Liver (tissue), 9 donors: Measurements from ENCODE around the gene EP400. TPM values are rescaled to one million over a fixed set of nuclear protein-coding genes. Genes with fewer than 3 reads are reported as not detected.
"Not testable (repeated sequence)": the region's sequence is repeated elsewhere in the genome, so short reads cannot be mapped to it uniquely, and the experiment has no call there.

Experiments used
- DNase-seq: peaks from one replicate; pipeline ENCODE4 v3.0.0-alpha.2; 2017; ENCODE audit warnings: low spot score
- H3K27ac ChIP-seq, 2 donors: one replicate each; pipeline ENCODE4 v1.7.0; 2013; ENCODE audit warnings: inconsistent platforms in 2 of 2, low read length in 2 of 2, control low read depth in 1 of 2, low read depth in 1 of 2, mild to moderate bottlenecking in 1 of 2
- H3K27me3 ChIP-seq, 4 donors: one replicate each; pipeline versions ENCODE4 v1.6.1 to v1.7.0; 2013; ENCODE audit warnings: low read length in 3 of 4, inconsistent platforms in 1 of 4, mild to moderate bottlenecking in 1 of 4, moderate library complexity in 1 of 4; ENCODE audit not compliant: control insufficient read depth in 4 of 4, insufficient read depth in 4 of 4
- H3K36me3 ChIP-seq, 4 donors: one replicate each; pipeline versions ENCODE4 v1.6.1 to v1.7.0; 2013; ENCODE audit warnings: low read length in 3 of 4, mild to moderate bottlenecking in 3 of 4, low read depth in 1 of 4, moderate library complexity in 1 of 4; ENCODE audit not compliant: control insufficient read depth in 4 of 4, insufficient read depth in 3 of 4
- H3K4me1 ChIP-seq, 4 donors: one replicate each; pipeline versions ENCODE4 v1.6.1 to v1.7.0; 2013; ENCODE audit warnings: low read length in 3 of 4, mild to moderate bottlenecking in 3 of 4, moderate library complexity in 1 of 4; ENCODE audit not compliant: control insufficient read depth in 4 of 4, insufficient read depth in 4 of 4
- H3K4me3 ChIP-seq, 3 donors: one replicate each; pipeline versions ENCODE4 v1.6.1 to v1.7.0; 2013; ENCODE audit warnings: low read length in 3 of 3, control low read depth in 1 of 3, low read depth in 1 of 3, mild to moderate bottlenecking in 1 of 3
- H3K9ac ChIP-seq, 2 donors: one replicate each; pipeline ENCODE4 v1.7.0; 2013; ENCODE audit warnings: low read length in 2 of 2, mild to moderate bottlenecking in 2 of 2, moderate library complexity in 2 of 2, control low read depth in 1 of 2, low read depth in 1 of 2
- H3K9me3 ChIP-seq, 4 donors: one replicate each; pipeline versions ENCODE4 v1.6.1 to v1.7.0; 2013; ENCODE audit warnings: low read length in 3 of 4; ENCODE audit not compliant: control insufficient read depth in 4 of 4
- ATF3 ChIP-seq: IDR thresholded peaks from 2 replicates; pipeline ENCODE4 v1.6.1; 2016; ENCODE audit warnings: antibody characterized with exemption
- EGR1 ChIP-seq, 2 donors: IDR thresholded peaks; 2 replicates each; pipeline ENCODE4 v1.6.1; 2016 to 2018; ENCODE audit warnings: antibody characterized with exemption in 2 of 2, low read depth in 2 of 2
- FOXA1 ChIP-seq: IDR thresholded peaks from 2 replicates; pipeline ENCODE4 v1.6.1; 2016; ENCODE audit warnings: antibody characterized with exemption
- FOXA2 ChIP-seq: IDR thresholded peaks from 2 replicates; pipeline ENCODE4 v1.6.1; 2016; ENCODE audit warnings: antibody characterized with exemption
- GABPA ChIP-seq, 2 donors: IDR thresholded peaks in 1 of 2; conservative IDR thresholded peaks in 1 of 2; 2 replicates each; pipeline ENCODE4 v1.6.1; 2016; ENCODE audit warnings: antibody characterized with exemption in 2 of 2, mild to moderate bottlenecking in 1 of 2, moderate library complexity in 1 of 2
- HNF4A ChIP-seq, 2 donors: conservative IDR thresholded peaks; 2 replicates each; pipeline ENCODE4 v1.6.1; 2016; ENCODE audit warnings: antibody characterized with exemption in 2 of 2, mild to moderate bottlenecking in 2 of 2
- HNF4G ChIP-seq: IDR thresholded peaks from 2 replicates; pipeline ENCODE4 v1.6.1; 2016; ENCODE audit warnings: antibody characterized with exemption
- JUND ChIP-seq, 2 donors: IDR thresholded peaks; 2 replicates each; pipeline ENCODE4 v1.6.1; 2016; ENCODE audit warnings: antibody characterized with exemption in 2 of 2
- MAX ChIP-seq: IDR thresholded peaks from 2 replicates; pipeline ENCODE4 v1.6.1; 2016; ENCODE audit warnings: antibody characterized with exemption
- NR2F2 ChIP-seq: IDR thresholded peaks from 2 replicates; pipeline ENCODE4 v1.6.1; 2016; ENCODE audit warnings: antibody characterized with exemption
- RAD21 ChIP-seq, 2 donors: IDR thresholded peaks; 2 replicates each; pipeline ENCODE4 v1.6.1; 2016; ENCODE audit warnings: antibody characterized with exemption in 2 of 2, mild to moderate bottlenecking in 2 of 2
- REST ChIP-seq: IDR thresholded peaks from 2 replicates; pipeline ENCODE4 v1.6.1; 2016; ENCODE audit warnings: antibody characterized with exemption, mild to moderate bottlenecking
- RXRA ChIP-seq, 2 donors: IDR thresholded peaks; 2 replicates each; pipeline ENCODE4 v1.6.1; 2017 to 2018; ENCODE audit warnings: antibody characterized with exemption in 2 of 2, mild to moderate bottlenecking in 1 of 2
- SP1 ChIP-seq: IDR thresholded peaks from 2 replicates; pipeline ENCODE4 v1.6.1; 2018; ENCODE audit warnings: antibody characterized with exemption, mild to moderate bottlenecking
- TAF1 ChIP-seq: conservative IDR thresholded peaks from 2 replicates; pipeline ENCODE4 v1.6.1; 2016; ENCODE audit warnings: antibody characterized with exemption, mild to moderate bottlenecking
- YY1 ChIP-seq: IDR thresholded peaks from 2 replicates; pipeline ENCODE4 v1.6.1; 2016; ENCODE audit warnings: antibody characterized with exemption, mild to moderate bottlenecking
- WGBS: extraction: QIAGEN DNeasy Blood & Tissue Kit; methylation state at CpG from one replicate; pipeline ENCODE4 v1.1.7; 2013; 5-methylcytosine and 5-hydroxymethylcytosine counted together
- polyA plus RNA-seq, 2 donors: library from polyadenylated mRNA; stranded (reverse) in 1 of 2; unstranded in 1 of 2; fragments of 200-250 nt in 1 of 2; fragments of >200 nt in 1 of 2; fragmentation: Nextera tagmentation in 1 of 2; extraction: Ambion mirVana in 1 of 2; gene quantifications; one replicate each; pipeline versions ENCODE4 v1.2.1 to v1.2.3, GENCODE V29; 2013 to 2015
- total RNA-seq, 2 donors: library from RNA; depleted of rRNA; stranded (reverse); fragments of >200 nt; gene quantifications; one replicate each; pipeline ENCODE4 v1.2.3, GENCODE V29; 2014
- TF ChIP-seq, protein P1 (sequence below): IDR thresholded peaks from 2 replicates; pipeline ENCODE4 v1.6.1; 2016; ENCODE audit warnings: antibody characterized with exemption
- TF ChIP-seq, protein P2 (sequence below): fragments of 150-350 bp; IDR thresholded peaks from 2 replicates; pipeline ENCODE4 v1.5.1; 2017; ENCODE audit warnings: improper control_type of control experiment, low read depth, low read length; ENCODE audit not compliant: missing input control
- donor health status: healthy.
- donor health status: healthy.
- donor health status: healthy.
- donor health status: healthy.
- donor health status: healthy.

Gene EP400
- total and polyA plus RNA-seq, 4 donors = 4.7 to 12.4 (median 7.1) TPM

DNA sequence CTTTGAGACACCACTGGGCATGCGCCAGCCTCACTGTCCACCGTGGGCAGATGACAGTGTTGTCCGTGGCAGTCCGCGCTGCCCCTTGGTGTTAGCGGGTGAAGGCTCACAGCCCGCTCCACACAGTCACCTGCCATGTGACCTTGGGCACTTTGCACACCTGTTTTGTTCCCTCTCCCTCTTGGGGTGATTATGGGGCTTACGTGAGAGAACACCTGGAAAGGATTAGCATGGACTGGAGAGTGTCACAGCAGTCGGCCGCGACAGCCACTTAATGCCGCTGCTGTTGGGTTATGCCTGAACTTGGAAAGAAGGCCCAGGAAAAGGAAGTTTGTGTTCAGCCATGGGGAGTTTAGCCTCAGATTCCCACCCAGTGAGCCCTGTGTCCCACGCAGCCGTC lies 100.1 kb downstream of the EP400 start:
- Histone ChIP-seq H3K27me3 (no peaks in the 10 kb centered on the region), H3K4me1 (no peaks in the 10 kb centered on the region), H3K9me3 (no peaks in the 10 kb centered on the region), H3K36me3 (peaks cover 15 to 71% (median 55%) of the 10 kb centered on the region in 4 donors), H3K27ac (no peak overlapping the region), H3K4me3 (no peak overlapping the region), H3K9ac (no peak overlapping the region)
- no peak for DNase-seq
- TF ChIP-seq FOXA1 (no peak), NR2F2 (no peak), FOXA2 (no peak), HNF4A (conservative IDR thresholded peaks at IDR 0.05) (no peak), TAF1 (no peak), GABPA (IDR thresholded peaks at IDR 0.05 in 1 of 2, conservative IDR thresholded peaks at IDR 0.05 in 1 of 2) (no peak), MAX (no peak), REST (no peak), JUND (IDR thresholded peaks at IDR 0.05) (no peak), HNF4G (no peak), YY1 (no peak), SP1 (no peak), RAD21 (IDR thresholded peaks at IDR 0.05) (no peak), EGR1 (IDR thresholded peaks at IDR 0.05; ENCODE audit: low read depth in 2 of 2) (no peak), ATF3 (no peak), RXRA (IDR thresholded peaks at IDR 0.05) (no peak)
- TF ChIP-seq, protein P1, sequence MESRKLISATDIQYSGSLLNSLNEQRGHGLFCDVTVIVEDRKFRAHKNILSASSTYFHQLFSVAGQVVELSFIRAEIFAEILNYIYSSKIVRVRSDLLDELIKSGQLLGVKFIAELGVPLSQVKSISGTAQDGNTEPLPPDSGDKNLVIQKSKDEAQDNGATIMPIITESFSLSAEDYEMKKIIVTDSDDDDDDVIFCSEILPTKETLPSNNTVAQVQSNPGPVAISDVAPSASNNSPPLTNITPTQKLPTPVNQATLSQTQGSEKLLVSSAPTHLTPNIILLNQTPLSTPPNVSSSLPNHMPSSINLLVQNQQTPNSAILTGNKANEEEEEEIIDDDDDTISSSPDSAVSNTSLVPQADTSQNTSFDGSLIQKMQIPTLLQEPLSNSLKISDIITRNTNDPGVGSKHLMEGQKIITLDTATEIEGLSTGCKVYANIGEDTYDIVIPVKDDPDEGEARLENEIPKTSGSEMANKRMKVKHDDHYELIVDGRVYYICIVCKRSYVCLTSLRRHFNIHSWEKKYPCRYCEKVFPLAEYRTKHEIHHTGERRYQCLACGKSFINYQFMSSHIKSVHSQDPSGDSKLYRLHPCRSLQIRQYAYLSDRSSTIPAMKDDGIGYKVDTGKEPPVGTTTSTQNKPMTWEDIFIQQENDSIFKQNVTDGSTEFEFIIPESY = no peak
- TF ChIP-seq, protein P2, sequence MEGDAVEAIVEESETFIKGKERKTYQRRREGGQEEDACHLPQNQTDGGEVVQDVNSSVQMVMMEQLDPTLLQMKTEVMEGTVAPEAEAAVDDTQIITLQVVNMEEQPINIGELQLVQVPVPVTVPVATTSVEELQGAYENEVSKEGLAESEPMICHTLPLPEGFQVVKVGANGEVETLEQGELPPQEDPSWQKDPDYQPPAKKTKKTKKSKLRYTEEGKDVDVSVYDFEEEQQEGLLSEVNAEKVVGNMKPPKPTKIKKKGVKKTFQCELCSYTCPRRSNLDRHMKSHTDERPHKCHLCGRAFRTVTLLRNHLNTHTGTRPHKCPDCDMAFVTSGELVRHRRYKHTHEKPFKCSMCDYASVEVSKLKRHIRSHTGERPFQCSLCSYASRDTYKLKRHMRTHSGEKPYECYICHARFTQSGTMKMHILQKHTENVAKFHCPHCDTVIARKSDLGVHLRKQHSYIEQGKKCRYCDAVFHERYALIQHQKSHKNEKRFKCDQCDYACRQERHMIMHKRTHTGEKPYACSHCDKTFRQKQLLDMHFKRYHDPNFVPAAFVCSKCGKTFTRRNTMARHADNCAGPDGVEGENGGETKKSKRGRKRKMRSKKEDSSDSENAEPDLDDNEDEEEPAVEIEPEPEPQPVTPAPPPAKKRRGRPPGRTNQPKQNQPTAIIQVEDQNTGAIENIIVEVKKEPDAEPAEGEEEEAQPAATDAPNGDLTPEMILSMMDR = no peak
- WGBS = 98% methylated on average over 14 of the region's 14 CpGs

DNA sequence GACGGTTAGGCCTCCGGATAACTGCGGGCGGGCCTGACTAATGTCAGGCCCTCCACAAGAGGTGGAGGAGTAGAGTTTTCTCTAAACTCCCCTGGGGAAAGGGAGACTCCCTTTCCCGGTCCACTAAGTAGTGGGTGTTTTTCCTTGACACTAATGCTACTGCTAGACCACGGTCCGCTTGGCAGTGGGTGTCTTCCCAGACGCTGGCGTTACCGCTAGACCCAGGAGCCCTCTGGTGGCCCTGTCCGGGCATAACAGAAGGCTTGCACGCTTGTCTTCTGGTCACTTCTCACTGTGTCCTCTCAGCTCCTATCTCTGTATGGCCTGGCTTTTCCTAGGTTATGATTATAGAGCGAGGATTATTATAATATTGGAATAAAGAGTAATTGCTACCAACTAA lies 102.0 kb downstream of the EP400 start:
- H3K27me3 ChIP-seq, DNase-seq, H3K27ac ChIP-seq, H3K4me3 ChIP-seq, H3K9ac ChIP-seq, H3K4me1 ChIP-seq, H3K9me3 ChIP-seq: not testable (repeated sequence)
- peaks cover 16 to 66% (median 54%) of the 10 kb centered on the region in 4 donors for H3K36me3 ChIP-seq
- 90% methylated on average over 13 of the region's 13 CpGs for WGBS
